Neural progenitor cell (in vitro differentiated cells): ENCODE data around the gene EDN3. TPM values are rescaled to one million over a fixed set of nuclear protein-coding genes. Genes with fewer than 3 reads are reported as not detected.

ENCODE experiments used
- DNase-seq: peaks from one replicate; pipeline ENCODE4 v3.0.0-alpha.2; 2016; ENCODE audit warnings: low spot score
- H2AFZ ChIP-seq: fragments of 200-600 bp; sonication (generic); replicated peaks from 2 replicates; pipeline ENCODE4 v1.6.1; 2016; ENCODE audit warnings: antibody characterized with exemption
- H3F3A ChIP-seq: fragments of 200-600 bp; sonication (generic); 2 replicates; pipeline ENCODE4 v1.6.1; 2016; ENCODE audit warnings: antibody characterized with exemption, low read depth
- H3K27ac ChIP-seq: fragments of 200-600 bp; sonication (generic); 2 replicates; pipeline ENCODE4 v1.5.1; 2016; ENCODE audit warnings: mild to moderate bottlenecking
- H3K27me3 ChIP-seq: fragments of 200-600 bp; sonication (generic); 2 replicates; pipeline ENCODE4 v1.6.1; 2016; ENCODE audit warnings: mild to moderate bottlenecking, moderate library complexity
- H3K36me3 ChIP-seq: fragments of 200-600 bp; sonication (generic); 2 replicates; pipeline ENCODE4 v1.5.1; 2016
- H3K4me1 ChIP-seq: fragments of 200-600 bp; sonication (generic); 2 replicates; pipeline ENCODE4 v1.6.1; 2016; ENCODE audit warnings: mixed run types
- H3K4me2 ChIP-seq: fragments of 200-600 bp; sonication (generic); 2 replicates; pipeline ENCODE4 v1.6.1; 2016
- H3K4me3 ChIP-seq: fragments of 200-600 bp; sonication (generic); 2 replicates; pipeline ENCODE4 v1.5.1; 2016
- H3K79me2 ChIP-seq: fragments of 200-600 bp; sonication (generic); 2 replicates; pipeline ENCODE4 v1.6.1; 2016; ENCODE audit warnings: low read depth
- H3K9ac ChIP-seq: fragments of 200-600 bp; sonication (generic); 2 replicates; pipeline ENCODE4 v1.6.1; 2016
- H3K9me3 ChIP-seq: fragments of 200-600 bp; sonication (generic); 2 replicates; pipeline ENCODE4 v1.5.1; 2016; ENCODE audit warnings: low read depth
- H4K20me1 ChIP-seq: fragments of 200-600 bp; sonication (generic); 2 replicates; pipeline ENCODE4 v1.6.1; 2016; ENCODE audit warnings: low read depth
- H3K27ac Mint-ChIP-seq: 3 replicates; pipeline ENCODE4 v1.8.0; 2021; ENCODE audit warnings: mixed read lengths
- H3K27me3 Mint-ChIP-seq: 2 replicates; pipeline ENCODE4 v1.8.0; 2022; ENCODE audit warnings: low read depth, mild to moderate bottlenecking, inconsistent platforms, moderate library complexity, mixed read lengths; ENCODE audit not compliant: insufficient read depth
- H3K36me3 Mint-ChIP-seq: 3 replicates; pipeline ENCODE4 v1.8.0; 2021; ENCODE audit warnings: mixed read lengths
- H3K4me1 Mint-ChIP-seq: 3 replicates; pipeline ENCODE4 v1.8.0; 2021; ENCODE audit warnings: mixed read lengths
- H3K4me3 Mint-ChIP-seq: 3 replicates; pipeline ENCODE4 v1.8.0; 2021; ENCODE audit warnings: mild to moderate bottlenecking, moderate library complexity, mixed read lengths
- H3K9me3 Mint-ChIP-seq: 3 replicates; pipeline ENCODE4 v1.8.0; 2020; ENCODE audit warnings: mixed read lengths
- CTCF ChIP-seq: fragments of 200-600 bp; sonication (generic); IDR thresholded peaks from 2 replicates; pipeline ENCODE4 v1.5.1; 2017; ENCODE audit warnings: antibody characterized with exemption, mild to moderate bottlenecking
- EZH2 ChIP-seq: fragments of 200-600 bp; sonication (generic); IDR thresholded peaks from 2 replicates; pipeline ENCODE4 v1.6.1; 2017; ENCODE audit warnings: antibody characterized with exemption, mild to moderate bottlenecking, moderate library complexity
- EZH2phosphoT487 ChIP-seq: fragments of 200-600 bp; sonication (generic); IDR thresholded peaks from 2 replicates; pipeline ENCODE4 v1.6.1; 2017; ENCODE audit warnings: antibody characterized with exemption
- total RNA-seq: library from RNA; depleted of rRNA; stranded (reverse); fragments of >200 nt; gene quantifications from 2 replicates; pipeline ENCODE4 v1.2.3, GENCODE V29; 2015; ENCODE audit warnings: low replicate concordance

The EDN3 gene
- total RNA-seq, 1 donor from 2014 or later = not detected

- peaks cover 14% of the 10 kb centered on the region for H3K4me1 Mint-ChIP-seq
- peaks cover 6% of the 10 kb centered on the region for H3K27me3 Mint-ChIP-seq
- TF ChIP-seq CTCF (no peak), EZH2 (no peak), EZH2phosphoT487 (no peak)
- H3K36me3 Mint-ChIP-seq = no peaks in the 10 kb centered on the region
- H3K9ac ChIP-seq = no peak overlapping the region
- H3K4me2 ChIP-seq = no peak overlapping the region
- H3K36me3 ChIP-seq = no peaks in the 10 kb centered on the region
- no peaks in the 10 kb centered on the region for H3F3A ChIP-seq
- no peak overlapping the region for H3K27ac Mint-ChIP-seq
- no peaks in the 10 kb centered on the region for H4K20me1 ChIP-seq
- no peaks in the 10 kb centered on the region for H3K27me3 ChIP-seq
- H3K4me3 Mint-ChIP-seq = no peak overlapping the region
- H3K4me3 ChIP-seq = no peak overlapping the region
- no peak for DNase-seq
- H2AFZ ChIP-seq = no peak overlapping the region
- H3K27ac ChIP-seq = no peak overlapping the region
- no peaks in the 10 kb centered on the region for H3K9me3 Mint-ChIP-seq
- no peaks in the 10 kb centered on the region for H3K79me2 ChIP-seq
- H3K4me1 ChIP-seq = peaks cover 8% of the 10 kb centered on the region
- no peaks in the 10 kb centered on the region for H3K9me3 ChIP-seq
Measured at GRCh38 chr20:59320854-59321647, 20.6 kb downstream of the EDN3 start.

GRCh38 chr20:59322081-59322480 lies 21.7 kb downstream of the EDN3 start:
- H3K36me3 ChIP-seq = no peaks in the 10 kb centered on the region
- peaks cover 14% of the 10 kb centered on the region for H3K4me1 Mint-ChIP-seq
- H3K79me2 ChIP-seq = no peaks in the 10 kb centered on the region
- H3K4me3 ChIP-seq = no peak overlapping the region
- H3K4me3 Mint-ChIP-seq = no peak overlapping the region
- peaks cover 8% of the 10 kb centered on the region for H3K4me1 ChIP-seq
- no peak overlapping the region for H3K27ac Mint-ChIP-seq
- no peak for DNase-seq
- H3K9me3 ChIP-seq = no peaks in the 10 kb centered on the region
- no peak overlapping the region for H2AFZ ChIP-seq
- H3K4me2 ChIP-seq = no peak overlapping the region
- H3K9ac ChIP-seq = no peak overlapping the region
- H3K27me3 ChIP-seq = no peaks in the 10 kb centered on the region
- H3K27ac ChIP-seq = no peak overlapping the region
- TF ChIP-seq EZH2 = no peak
- TF ChIP-seq CTCF = no peak
- TF ChIP-seq EZH2phosphoT487 = no peak
- no peaks in the 10 kb centered on the region for H3K9me3 Mint-ChIP-seq
- peaks cover 7% of the 10 kb centered on the region for H3K27me3 Mint-ChIP-seq
- H3F3A ChIP-seq = no peaks in the 10 kb centered on the region
- no peaks in the 10 kb centered on the region for H4K20me1 ChIP-seq
- H3K36me3 Mint-ChIP-seq = no peaks in the 10 kb centered on the region

- peaks cover 14% of the 10 kb centered on the region for H3K4me1 Mint-ChIP-seq
- H3K79me2 ChIP-seq = no peaks in the 10 kb centered on the region
Measured at GRCh38 chr20:59322585-59323454, 22.4 kb downstream of the EDN3 start.

More at GRCh38 chr20:59322585-59323454, 22.4 kb downstream of the EDN3 start:
- Mint-ChIP-seq H3K27ac (no peak overlapping the region), H3K9me3 (no peaks in the 10 kb centered on the region), H3K36me3 (no peaks in the 10 kb centered on the region), H3K27me3 (peaks cover 8% of the 10 kb centered on the region), H3K4me3 (no peak overlapping the region)
- TF ChIP-seq CTCF (no peak), EZH2 (no peak), EZH2phosphoT487 (no peak)
- DNase-seq = no peak
- Histone ChIP-seq H3F3A (no peaks in the 10 kb centered on the region), H4K20me1 (no peaks in the 10 kb centered on the region), H3K9ac (no peak overlapping the region), H2AFZ (no peak overlapping the region), H3K4me2 (no peak overlapping the region), H3K4me3 (no peak overlapping the region), H3K27me3 (no peaks in the 10 kb centered on the region), H3K36me3 (no peaks in the 10 kb centered on the region), H3K9me3 (no peaks in the 10 kb centered on the region), H3K27ac (no peak overlapping the region), H3K4me1 (peaks cover 8% of the 10 kb centered on the region)
